Measurements from ENCODE around the gene OCA2.
"Not testable (repeated sequence)": the region's sequence is repeated elsewhere in the genome, so short reads cannot be mapped to it uniquely, and the experiment has no call there.

The OCA2 gene

DNA sequence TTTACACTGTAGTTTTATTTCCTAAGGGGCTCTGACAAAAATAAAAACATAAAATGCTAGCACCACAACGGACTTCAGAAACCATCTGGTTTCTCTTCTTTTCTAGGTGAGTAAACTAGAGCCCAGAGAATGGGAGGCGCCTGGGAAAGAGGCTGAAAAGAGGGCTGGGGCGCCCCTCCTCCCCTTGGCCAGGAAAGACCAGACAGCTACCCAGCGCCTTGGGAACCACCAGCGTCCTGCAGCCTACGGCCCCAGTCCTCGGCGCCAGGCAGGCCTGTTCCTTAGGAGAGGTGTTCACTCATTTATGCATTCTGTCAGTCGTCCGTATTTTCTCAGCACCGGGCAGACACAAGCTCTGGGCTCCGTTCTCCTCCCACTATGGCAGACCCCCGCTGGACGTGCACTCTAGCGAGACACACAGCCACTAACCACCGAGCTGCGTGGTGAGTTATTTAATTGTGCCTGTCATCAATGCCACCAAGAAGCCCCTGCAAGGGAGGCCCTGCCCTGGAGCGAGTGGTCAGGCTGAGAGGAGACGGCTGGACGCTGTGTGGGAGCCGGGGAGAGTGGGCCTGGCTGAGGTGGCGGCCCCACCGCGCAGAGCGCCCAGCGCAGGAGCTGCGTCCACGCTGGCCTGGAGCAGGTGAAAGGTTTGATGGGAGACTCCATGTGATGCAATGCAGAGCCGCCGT lies 294.4 kb downstream of the OCA2 start:
- no peak for DNase-seq

DNA sequence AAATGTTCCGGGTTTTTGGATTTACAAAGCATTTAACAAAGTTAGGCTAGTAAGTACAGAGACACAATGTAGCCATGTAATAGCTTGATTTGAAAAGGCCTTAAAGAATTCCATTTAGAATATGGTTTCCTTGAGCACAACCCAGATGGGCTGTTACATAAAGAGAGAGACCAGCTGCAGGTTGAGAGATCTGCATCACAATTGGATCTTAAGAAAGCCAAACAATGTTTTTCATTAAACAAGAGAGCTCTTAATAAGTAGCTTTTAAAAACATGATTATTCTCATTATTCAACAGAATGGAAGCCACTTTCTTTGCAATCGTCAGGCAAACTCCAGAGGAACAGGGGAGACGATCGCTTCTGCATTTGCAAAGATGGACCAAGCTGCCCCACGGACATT lies 300.3 kb downstream of the OCA2 start:
- no peak for DNase-seq

DNA sequence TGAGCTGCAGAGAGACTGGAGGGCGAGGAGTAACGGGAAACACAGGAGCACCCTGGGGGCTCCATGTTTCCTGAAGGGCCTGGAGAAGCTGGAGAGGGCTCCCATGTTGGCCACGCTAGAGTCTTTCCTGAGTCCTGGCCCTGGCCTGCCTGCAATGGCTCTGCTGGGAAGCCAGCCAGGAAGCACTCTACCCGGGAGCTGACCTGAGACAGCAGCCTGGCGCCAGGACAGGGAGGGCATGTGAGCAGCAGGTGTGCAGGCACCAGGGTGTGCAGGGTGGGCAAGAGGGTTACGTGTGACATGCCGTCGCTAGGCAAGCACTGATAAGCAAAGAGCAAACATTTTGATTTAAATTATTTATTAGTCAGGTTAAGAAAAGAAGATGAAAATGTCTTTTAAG lies 301.4 kb downstream of the OCA2 start:
- DNase-seq = no peak

DNA sequence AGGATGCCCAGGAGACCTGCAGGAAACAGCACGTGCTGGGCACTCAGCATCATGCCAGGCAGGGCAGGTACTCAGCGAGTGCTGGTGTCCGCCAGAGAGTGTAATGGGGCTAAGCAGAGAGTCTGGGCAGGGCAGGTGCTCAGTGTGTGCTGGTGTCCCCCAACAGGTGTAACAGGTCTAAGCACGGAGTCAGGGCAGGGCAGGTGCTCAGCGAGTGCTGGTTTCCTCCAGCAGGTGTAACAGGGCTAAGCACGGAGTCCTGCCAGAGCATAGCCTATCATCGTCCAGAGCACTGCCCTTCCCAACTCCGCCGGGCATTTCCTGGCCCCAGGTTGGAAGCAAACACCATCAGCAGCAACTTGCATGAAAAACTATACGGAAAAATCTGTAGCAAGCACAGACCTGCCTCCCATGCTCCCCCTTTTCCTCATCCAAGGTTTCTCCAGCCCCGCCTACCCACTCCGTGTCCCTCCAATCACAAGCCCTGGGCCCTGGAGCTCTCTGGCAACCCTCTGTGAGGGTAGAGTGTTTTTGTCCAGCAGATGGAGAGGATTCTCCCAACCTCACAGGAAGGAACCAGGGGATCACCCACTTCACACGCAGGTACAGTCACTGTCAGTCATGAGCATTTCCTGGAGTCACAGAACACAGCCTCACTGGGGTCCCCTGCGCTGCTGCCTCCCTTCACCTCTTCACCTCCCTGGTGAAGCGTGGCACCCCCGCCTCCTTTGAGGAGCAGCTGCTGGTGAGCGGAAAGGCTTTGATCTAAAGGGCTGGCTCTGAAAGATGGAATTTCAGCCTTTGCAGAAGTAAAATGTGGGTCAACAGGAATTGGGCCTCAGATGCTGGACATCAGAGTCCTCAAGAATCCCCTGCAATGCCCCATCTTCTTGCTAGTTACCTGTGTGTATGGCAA lies 302.5 kb downstream of the OCA2 start:
- DNase-seq = no peak

DNA sequence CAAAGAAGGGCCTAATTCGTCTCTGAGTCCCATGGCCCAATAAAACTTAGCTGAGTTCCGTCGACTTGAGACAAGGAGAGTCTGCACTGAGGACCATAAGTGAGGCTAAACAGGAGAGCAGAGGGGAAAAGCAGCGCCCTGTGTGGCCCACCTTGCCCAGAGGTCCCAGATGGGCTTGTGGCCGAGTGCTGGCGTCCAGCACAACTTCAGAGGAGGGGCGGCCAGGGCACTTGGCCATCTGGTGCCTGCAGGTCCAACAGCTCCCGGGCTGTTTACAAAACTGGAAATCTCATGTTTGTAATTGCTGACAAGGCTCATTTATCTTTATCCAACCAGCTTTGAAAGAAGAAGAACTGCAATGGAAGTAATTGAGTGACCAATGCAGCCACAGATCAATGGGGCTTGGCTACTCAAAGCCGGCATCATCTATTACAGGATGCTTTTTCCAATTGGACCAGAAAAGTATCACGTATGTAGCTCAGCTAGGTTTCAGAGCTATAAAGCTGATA lies 306.3 kb downstream of the OCA2 start:
- DNase-seq = no peak

DNA sequence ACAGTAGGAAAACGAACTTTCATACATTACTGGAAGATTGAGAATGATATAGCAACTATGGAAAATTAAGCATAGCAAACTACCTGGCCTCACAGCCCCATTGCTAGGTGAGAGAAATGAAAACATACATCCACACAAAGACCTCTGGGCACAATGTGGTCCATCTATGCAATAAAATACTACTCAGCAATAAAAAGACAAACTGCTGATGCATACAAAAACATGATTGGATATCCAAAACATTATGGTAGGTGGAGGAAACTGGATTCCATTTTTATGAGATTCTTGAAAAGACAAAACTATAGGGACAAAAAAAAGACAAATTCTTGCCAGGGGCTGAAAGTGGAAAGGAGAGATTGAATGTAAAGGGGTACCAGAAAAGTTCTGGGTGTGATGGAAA lies 308.8 kb downstream of the OCA2 start:
- no peak for DNase-seq

DNA sequence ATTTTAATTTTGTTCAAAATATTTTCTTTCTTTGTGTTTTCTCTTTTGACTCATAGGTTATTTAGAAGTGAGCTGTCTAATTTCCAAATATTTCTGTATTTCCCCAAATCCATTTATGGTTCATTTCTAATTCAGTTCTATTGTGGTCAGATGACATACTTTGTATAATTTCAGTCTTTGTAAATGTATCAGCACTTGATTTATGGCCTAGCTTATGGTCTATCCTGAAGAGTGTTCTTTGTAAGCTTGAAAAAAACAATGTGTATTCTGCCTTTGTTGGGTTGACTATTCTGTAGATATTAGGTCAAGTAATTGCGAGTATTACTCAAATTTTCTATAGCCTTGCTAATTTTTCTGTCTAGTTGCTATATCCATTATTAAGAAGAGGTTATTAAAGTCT lies 311.2 kb downstream of the OCA2 start:
- DNase-seq = no peak

DNA sequence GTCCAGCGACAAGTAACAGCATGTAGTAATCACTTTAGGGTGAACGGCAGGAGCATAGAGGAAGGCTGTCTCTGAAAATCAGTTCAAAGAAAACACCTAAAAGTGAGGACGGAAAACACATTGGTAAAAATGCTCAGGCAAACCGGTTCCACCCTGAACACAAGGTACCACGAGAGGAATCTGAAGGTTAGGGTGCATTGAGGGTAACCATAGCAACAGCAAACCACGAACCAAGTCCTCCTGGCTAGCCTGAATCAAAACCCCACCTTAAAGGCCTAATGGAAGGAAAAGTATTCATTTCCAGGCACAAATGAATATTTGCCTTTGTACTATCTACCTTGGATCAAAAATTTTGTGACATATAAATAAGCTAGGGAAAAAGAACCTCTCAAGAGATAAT lies 315.0 kb downstream of the OCA2 start:
- no peak for DNase-seq

DNA sequence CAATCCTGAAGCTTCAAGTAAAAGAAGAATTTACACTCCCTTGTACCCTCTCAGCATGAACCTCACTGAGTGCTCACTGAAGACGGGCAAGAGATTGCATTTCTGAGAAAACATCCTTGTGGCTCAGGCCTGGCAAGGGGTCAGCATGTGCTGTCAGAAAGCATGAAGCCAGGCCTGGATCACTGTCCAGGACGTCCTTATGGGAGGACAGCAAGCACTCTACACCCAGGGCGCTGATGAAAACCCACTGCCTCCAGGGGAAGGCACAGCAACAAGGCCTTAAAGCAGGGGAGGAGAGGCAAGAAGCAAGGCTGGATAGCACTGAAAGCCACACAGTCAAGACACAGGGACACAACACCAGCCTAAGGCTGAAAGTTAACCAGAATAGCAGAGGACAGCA lies 315.4 kb downstream of the OCA2 start:
- no peak for DNase-seq

DNA sequence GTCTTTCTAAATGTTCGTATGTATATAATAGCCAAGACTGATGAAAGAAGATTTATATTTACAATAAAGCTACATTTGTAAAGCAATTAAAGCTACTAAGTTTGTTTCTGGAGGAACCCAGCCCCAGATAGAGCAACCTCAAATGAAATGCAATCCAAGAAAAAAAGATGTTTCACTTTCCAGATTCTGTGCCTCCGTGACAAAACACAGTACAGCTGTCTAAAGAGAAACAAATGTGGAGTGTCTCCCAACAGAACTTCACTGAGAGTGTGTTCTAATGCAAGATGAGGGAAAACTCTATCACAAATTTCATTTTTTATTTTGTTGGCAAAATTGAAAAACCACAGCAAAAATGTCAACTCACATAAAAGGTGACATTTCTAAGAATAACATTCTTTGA lies 317.0 kb downstream of the OCA2 start:
- no peak for DNase-seq

DNA sequence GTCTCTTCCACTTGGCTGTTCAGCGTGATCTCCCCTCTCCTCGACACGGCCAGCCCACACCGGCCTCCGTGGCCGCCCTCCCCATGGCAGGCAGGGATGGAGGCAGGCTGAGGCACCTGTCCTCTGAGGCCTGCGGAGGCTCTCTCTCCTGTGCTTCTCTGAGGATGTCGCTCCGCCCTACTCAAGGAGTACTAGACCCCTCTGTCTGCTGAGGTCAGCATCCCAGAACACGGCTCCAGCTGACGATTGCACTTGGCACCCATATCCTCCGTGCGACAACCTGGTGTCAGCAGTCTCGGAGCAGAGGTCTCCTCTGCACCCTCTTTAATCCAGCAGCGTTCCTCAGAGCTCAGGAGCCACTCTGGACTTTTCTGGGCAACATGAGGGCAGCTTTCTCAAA lies 322.6 kb downstream of the OCA2 start:
- DNase-seq = no peak

DNA sequence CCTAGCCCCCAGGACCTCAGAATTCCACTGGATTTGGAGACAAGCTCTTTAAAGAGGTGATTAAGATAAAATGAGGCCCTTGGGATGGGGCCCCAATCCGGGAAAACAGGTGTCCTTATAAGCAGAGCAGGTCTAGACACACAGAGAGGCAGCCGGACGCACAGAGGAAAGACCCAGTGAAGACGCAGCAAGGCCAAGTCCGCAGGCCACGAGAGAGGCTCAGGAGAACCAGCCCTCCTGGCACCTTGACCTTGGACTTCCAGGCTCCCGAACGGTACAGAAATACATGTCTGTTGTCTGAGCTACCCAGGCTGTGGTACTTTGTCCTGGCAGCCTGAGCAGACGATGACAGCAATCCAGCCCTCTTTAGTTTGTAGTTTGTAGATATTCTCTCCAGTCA lies 324.5 kb downstream of the OCA2 start:
- no peak for DNase-seq

DNA sequence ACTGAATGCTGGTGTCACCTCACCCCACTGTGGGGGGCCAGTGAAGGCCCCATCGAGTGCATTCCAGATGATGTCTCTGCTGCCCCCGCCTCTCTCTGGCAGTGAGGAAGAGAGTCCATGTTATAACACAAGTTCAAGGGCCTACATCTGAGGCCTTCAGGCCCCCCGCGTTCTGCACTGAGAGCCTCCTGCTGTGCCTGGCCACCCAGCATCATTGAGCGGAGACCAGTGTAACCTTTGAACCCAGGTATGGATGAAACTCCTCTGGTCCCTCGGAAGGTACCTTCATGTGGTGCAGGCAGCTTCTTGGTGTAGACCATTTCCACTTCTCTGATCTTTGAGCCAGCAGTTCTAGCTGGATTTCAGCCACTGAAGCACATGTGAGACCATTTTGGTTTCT lies 324.9 kb downstream of the OCA2 start:
- no peak for DNase-seq

DNA sequence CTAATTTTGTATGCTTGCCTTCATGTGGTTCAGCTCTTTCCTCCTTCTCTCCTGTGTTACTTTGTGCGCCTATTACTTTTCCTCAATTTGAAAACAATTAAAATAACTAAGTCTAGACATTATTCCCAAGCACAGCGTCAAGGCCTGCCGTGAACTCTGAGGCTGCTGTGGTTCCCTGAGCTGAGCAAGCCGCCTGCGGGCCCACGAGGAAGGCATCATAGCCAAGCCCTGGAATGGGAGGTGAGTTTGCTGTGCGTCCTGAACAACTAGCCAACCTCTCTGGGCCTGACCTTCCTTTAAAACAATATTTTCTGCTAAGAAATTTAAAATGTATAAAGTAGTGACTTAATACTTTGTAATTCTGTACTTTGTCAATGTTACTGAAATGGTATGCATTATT lies 327.2 kb downstream of the OCA2 start:
- no peak for DNase-seq

DNA sequence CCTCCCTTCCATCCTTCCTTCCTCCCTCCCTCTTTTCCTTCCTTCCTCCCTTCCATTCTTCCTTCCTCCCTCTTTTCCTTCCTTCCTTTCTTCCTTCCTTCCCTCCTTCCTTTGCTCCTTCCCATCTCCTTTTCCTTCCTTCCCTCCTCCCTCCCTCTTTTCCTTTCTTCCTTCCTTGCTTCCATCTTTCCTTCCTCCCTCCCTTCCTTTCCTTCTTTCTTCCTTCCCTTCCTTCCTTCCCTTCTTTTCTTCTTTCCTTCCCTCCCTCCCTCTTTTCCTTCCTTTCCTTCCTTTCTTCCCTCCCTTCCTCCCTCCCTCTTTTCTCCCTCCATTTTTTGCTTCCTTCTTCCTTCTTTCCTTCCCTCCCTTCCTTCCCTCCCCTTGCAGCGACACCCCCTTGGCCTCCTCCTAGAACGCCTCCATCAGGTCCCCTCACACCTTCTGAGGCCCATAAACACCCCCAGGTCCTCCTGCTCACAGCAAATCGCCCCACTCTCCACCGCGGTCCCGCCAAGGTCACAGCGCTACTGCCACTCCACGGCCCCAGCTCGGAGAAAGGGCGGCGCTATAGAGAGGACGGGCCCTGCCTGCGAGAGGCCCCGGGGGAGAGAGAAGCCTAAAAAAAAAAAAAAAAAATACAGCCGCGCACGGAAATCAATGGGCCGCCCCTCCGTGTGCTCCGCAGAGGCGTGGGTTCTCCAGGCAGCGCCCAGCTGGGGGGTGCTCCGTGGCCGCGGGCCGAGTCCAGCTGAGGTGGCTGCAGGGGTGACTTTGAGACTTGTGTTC lies 328.2 kb downstream of the OCA2 start:
- DNase-seq = no peak

DNA sequence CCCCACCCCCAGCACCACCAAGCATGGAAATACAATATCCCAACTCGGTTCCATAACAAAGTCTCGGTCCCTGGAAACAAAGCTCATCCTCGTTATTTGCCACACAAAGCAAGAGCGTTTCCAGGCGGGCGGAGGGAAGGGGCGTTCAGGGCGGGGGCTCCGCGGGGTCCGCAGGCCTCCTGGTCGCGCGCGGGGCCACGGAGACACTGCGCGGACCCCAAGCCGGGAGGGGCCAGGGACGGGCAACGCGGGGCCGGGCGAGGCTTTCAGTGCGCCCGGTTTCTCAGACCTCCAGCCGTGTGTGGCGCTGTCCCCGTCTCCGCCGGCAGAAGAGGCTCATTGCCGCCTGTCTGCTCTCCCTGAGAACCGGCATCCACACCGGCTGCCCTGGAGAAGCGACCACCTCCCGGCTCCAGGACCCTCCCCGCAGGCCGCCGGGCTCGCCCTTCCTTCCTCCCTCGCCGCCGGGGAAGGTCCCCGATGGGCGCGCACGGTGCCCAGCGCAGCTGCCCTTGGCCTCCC lies 329.0 kb downstream of the OCA2 start:
- no peak for DNase-seq

DNA sequence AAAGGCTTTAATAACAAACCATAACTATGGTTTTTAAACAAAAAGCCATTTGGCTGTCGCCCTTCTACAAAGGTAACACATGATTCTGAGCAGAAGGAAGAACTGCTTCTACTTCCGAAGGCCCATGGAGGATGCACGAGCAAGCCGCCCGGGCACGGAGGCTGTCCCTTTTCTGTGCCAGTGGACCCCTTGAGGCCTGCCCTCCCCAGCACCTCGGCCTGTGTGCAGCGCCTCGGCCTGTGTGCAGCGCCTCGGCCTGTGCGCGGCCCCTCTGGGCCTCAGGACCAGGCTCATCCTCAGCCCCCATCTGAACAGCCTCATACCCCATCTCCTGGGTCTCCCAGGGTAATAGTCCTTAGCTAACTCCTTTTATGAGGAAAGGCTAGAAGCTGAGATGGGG lies 329.5 kb downstream of the OCA2 start:
- DNase-seq = no peak

DNA sequence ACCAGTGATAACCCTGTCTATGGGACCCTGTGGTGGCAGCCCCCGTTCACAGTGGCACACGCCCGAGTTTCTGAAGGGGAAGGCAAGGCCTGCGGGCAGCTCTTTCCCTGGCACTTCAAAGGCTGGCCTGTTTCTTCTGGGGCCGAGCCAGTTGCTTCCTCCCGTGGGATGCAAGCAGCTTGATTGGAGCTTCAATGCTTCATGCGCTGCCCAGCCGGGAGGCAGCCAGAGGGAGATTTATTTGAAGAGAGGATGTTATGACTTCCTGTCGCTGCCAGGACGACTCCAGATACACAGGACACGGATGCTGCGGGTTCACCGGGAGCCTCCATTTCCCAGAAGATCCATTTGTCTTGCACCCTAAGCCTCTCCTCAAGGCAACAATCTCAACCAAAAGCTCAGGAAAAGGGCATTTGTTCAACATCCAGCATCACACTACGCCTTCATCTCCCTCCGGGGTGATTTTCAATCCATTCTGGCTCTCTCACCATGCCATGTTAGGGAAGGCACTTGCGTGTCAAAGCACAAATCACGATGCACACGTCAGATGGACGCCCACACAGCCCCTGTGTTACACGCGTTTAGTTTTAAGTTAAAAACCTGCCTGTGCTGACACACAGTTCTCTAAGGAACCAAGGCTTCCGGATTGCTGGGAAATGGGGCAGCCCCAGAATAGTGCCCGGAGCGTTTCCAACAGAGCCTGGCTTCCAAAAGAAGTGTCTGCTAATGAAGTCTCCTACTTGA lies 330.2 kb downstream of the OCA2 start:
- no peak for DNase-seq

DNA sequence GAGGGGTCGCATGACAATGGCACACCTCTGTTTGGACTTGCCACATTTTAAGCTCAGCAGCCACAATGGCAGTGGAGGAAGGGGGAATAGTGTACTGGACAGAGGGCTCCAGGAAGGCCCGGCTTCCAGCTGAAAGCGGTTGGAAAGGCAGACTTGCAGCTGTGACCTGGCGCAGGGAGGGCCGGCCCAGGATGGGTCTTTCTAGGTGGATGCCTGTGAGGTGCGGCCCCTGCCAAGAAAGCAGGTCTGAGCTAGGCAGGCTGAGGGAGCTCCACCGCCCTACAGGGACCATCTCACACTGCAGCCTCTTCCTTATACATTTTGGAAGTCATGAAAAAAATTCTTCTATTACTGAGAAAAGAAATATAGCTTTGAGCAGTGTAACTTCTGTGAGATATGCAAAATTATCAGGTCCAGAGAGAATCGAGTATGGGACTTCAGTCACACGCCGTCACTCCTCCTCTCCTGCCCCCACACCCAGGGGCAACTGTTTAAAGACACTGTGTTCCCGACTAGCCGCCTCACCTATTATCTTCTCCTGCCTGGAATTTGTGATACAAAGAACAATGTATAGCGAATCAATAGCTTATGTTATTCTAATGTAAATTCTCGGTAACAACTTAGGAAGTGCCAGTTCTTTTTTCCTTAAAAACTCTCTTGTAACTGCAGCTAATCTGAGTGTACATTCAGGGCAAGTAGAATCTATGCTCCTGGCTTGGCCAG lies 331.0 kb downstream of the OCA2 start:
- no peak for DNase-seq

DNA sequence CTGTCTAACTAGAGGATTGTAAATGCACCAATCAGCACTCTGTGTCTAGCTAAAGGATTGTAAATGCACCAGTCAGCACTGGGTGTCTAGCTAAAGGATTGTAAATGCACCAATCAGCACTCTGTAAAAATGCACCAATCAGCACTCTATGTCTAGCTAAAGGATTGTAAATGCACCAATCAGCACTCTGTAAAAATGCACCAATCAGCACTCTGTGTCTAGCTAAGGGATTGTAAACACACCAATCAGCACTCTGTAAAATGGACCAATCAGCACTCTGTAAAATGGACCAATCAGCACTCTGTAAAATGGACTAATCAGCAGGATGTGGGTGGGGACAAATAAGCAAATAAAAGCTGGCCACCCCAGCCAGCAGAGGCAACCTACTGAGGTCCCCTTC lies 331.7 kb downstream of the OCA2 start:
- DNase-seq = not testable (repeated sequence)

DNA sequence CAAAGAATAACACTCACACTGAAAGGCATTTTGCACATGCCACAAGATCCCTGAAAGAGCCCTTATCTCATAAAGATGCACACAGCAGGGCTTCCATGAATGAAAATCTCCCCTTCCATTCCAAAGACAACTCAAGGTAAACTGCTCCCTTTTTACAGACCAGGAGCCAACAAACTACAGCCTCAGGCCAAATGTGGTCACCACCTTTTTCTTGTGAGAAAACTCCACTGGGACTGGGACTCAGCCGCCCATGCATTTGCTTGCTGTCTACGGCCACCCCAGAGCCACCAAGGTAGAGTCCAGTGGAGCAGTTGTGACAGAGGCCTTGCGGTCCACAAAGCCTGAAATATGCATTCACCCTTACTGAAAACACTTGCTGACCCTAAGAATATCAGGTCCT lies 334.8 kb downstream of the OCA2 start:
- DNase-seq = no peak

DNA sequence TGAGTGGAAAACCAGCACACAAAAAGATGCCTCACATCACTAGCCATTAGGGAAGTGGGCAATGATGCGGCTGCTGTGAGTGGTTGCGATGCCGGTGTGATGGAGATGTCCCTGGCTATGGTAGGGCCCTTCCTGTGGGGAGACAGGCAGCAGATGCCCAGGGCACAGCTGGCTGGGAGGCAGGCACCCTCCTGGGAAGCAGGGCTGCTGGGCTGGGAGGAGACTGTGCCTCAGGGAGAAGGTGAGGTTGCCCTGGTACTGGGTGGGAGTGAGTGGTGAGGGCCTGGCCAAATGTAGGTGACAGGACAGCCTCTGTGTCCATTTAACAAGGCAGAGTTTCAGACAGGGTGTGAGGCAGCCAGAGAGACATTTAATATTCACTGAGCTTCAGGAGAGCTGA lies 335.6 kb downstream of the OCA2 start:
- no peak for DNase-seq
